Measurements from ENCODE around the gene PTPRM.

DNA sequence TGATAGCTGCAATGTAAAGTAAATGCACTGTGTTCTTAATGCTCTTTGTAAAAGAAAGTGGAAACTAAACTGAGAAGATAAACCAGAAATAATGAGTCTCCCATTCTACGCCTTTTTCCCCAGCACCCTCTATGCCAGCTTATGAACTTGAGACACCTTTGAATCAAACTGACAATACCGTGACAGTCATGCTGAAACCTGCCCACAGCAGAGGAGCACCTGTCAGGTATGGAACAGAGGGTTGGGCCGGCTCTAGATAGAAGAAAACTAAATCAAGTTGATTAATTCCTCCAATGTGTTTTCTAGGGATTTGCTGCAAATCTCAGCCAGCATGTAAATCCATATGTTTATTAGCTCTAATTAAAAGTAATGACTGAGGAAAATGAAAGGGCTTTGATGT is 521.5 kb downstream of the PTPRM start:
- TF ChIP-seq, protein P1, sequence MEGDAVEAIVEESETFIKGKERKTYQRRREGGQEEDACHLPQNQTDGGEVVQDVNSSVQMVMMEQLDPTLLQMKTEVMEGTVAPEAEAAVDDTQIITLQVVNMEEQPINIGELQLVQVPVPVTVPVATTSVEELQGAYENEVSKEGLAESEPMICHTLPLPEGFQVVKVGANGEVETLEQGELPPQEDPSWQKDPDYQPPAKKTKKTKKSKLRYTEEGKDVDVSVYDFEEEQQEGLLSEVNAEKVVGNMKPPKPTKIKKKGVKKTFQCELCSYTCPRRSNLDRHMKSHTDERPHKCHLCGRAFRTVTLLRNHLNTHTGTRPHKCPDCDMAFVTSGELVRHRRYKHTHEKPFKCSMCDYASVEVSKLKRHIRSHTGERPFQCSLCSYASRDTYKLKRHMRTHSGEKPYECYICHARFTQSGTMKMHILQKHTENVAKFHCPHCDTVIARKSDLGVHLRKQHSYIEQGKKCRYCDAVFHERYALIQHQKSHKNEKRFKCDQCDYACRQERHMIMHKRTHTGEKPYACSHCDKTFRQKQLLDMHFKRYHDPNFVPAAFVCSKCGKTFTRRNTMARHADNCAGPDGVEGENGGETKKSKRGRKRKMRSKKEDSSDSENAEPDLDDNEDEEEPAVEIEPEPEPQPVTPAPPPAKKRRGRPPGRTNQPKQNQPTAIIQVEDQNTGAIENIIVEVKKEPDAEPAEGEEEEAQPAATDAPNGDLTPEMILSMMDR (IDR thresholded peaks at IDR 0.05; ENCODE audit: low read depth, low read length, missing input control): no peak
- no peak for TF ChIP-seq TAF1 (conservative IDR thresholded peaks at IDR 0.05)
- TF ChIP-seq, protein P2, sequence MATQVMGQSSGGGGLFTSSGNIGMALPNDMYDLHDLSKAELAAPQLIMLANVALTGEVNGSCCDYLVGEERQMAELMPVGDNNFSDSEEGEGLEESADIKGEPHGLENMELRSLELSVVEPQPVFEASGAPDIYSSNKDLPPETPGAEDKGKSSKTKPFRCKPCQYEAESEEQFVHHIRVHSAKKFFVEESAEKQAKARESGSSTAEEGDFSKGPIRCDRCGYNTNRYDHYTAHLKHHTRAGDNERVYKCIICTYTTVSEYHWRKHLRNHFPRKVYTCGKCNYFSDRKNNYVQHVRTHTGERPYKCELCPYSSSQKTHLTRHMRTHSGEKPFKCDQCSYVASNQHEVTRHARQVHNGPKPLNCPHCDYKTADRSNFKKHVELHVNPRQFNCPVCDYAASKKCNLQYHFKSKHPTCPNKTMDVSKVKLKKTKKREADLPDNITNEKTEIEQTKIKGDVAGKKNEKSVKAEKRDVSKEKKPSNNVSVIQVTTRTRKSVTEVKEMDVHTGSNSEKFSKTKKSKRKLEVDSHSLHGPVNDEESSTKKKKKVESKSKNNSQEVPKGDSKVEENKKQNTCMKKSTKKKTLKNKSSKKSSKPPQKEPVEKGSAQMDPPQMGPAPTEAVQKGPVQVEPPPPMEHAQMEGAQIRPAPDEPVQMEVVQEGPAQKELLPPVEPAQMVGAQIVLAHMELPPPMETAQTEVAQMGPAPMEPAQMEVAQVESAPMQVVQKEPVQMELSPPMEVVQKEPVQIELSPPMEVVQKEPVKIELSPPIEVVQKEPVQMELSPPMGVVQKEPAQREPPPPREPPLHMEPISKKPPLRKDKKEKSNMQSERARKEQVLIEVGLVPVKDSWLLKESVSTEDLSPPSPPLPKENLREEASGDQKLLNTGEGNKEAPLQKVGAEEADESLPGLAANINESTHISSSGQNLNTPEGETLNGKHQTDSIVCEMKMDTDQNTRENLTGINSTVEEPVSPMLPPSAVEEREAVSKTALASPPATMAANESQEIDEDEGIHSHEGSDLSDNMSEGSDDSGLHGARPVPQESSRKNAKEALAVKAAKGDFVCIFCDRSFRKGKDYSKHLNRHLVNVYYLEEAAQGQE (IDR thresholded peaks at IDR 0.05): no peak
- TF ChIP-seq, protein P3, sequence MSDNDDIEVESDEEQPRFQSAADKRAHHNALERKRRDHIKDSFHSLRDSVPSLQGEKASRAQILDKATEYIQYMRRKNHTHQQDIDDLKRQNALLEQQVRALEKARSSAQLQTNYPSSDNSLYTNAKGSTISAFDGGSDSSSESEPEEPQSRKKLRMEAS (IDR thresholded peaks at IDR 0.05): no peak
